Activated gamma-delta T cell (primary cell): Measurements from ENCODE around the gene KIF5A.
"Not testable (repeated sequence)": the region's sequence is repeated elsewhere in the genome, so short reads cannot be mapped to it uniquely, and the experiment has no call there.

Source experiments
- DNase-seq: peaks from one replicate; lab custom pipeline; 2025; lab: John Stamatoyannopoulos, UW

KIF5A gene

DNA sequence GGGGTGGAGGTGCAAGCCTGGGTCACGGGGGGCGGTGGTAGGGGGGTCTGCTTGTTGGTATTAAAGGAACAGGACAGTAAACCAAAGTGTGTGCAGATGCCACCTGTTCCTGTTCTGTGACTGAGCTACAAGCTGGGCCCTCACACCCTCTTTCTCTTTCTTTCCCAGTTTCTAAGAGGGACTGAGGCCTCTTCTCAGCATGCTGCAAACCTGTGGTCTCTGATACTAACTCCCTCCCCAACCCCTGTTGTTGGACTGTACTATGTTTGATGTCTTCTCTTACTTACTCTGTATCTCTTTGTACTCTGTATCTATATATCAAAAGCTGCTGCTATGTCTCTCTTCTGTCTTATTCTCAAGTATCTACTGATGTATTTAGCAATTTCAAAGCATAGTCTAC is 34.2 kb downstream of the KIF5A start:
- DNase-seq = no peak

DNA sequence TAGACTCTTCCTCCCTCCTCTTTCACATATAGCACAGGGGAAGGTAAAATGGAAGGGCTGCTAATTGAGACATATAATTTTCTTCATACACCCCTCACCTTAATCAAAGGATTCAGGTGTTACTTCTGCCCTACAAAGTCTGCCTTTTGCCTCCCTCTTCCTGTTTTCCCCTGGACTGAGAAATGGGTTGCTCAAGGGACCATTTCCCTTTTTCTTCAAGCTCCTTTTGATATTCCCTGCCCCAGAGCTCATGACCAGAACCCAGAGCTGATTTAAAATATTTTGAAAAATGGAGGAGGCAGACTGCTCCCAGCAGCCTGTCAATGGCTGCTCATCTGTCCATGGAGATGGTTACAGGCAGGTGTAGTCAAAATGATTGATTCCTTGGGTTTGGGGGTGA is 34.8 kb downstream of the KIF5A start:
- DNase-seq = no peak

DNA sequence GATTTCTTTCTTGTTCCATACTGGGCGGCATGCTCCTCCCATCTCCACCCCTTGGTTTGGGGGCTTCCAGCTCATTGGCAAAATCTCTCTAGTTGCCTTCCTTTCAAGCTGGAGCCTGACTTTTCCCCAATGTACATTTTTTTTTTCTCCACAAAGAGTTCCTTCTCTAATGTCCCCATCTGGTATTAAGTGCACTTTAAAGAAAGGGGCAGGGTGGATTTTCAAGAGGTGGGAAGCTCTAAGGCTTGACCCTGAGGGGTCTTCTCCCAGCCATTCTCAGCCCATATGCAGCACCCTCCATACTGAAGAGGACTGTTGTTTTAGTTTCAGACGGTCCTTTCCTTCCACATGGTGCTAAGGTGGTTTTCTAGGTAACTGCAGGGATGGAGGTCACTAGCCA is 35.3 kb downstream of the KIF5A start:
- no peak for DNase-seq

DNA sequence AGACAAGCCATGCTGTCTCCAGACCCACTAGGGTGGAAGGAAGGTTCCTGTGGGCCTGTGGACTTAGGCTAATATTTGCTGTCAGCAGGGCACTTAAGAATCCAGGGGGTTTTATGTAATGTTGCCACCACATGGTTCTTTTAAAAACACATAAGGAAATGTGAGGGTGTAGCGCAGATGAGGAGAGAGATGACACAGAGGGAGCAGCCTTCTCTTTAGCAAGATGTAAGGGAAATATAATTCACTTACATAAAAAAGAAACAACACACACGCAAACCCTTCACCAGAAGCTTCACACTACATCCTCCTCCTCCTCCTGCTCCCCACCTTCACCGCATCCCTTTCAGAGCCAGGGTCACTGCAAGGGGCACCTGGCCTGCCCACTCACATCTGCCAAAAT is 36.3 kb downstream of the KIF5A start:
- DNase-seq = no peak

DNA sequence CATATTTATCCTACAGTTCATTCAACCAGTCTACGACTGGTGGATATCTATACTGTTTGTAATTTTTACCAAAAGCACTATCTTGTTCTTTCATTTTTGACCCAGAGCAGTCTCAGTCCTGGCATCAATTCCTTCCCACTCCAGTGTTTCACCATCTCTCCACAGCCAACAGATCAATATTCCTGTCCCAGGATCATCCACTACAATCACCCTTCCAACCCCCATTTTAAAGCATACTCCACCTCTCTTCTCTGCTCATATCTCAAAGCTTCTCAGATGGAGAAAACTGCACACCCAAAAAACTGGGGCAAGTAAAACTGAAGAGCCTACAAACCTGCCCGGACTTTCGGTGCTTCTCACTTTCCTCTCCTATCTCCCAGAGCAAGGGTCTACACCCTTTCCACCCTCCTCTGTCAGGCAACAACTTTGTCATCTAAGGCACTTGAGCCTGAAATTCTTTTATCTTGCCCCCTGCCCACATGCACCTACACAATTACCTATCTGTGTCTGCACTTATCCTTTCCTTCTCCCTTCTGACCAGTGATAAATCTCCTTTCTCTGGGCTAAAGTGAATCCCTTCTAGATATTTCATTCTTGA is 37.1 kb downstream of the KIF5A start:
- no peak for DNase-seq

DNA sequence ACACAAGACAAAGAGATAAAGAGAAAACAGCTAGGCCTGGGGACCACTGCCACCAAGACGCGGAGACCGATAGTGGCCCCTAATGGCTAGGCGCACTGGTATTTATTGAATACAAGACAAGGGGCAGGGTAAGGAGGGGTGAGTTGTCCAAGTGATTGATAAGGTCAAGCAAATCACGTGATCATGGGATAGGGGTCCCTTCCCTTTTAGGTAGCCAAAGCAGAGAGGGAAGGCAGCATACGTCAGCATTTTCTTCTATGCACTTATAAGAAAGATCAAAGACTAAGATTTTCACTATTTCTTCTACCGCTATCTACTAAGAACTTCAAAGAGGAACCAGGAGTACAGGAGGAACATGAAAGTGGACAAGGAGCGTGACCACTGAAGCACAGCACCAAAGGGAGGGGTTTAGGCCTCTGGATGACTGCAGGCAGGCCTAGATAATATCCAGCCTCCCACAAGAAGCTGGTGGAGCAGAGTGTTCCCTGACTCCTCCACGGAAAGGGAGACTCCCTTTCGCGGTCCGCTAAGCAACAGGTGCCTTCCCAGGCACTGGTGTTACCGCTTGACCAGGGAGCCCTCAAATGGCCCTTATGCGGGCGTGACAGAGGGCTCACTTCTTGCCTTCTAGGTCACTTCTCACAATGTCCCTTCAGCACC is 39.2 kb downstream of the KIF5A start:
- DNase-seq = not testable (repeated sequence)

DNA sequence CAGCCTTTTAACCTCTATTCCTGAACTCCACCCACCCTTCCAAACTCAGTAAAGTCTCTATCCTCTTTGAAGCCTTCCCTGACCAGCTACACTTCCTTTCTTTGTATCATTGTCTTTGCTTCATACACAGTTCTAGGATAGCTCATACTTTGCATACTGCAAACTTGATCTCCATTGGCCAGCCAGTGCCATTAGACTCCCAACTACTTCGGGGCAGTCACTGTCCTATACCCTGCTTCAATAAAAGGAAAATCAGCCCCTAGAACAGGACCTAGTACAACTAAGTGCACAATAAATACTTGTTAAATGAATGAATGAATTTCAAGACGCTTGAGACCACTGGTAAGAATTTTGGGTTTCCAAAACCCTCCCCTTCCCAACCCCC is 40.6 kb downstream of the KIF5A start:
- no peak for DNase-seq

DNA sequence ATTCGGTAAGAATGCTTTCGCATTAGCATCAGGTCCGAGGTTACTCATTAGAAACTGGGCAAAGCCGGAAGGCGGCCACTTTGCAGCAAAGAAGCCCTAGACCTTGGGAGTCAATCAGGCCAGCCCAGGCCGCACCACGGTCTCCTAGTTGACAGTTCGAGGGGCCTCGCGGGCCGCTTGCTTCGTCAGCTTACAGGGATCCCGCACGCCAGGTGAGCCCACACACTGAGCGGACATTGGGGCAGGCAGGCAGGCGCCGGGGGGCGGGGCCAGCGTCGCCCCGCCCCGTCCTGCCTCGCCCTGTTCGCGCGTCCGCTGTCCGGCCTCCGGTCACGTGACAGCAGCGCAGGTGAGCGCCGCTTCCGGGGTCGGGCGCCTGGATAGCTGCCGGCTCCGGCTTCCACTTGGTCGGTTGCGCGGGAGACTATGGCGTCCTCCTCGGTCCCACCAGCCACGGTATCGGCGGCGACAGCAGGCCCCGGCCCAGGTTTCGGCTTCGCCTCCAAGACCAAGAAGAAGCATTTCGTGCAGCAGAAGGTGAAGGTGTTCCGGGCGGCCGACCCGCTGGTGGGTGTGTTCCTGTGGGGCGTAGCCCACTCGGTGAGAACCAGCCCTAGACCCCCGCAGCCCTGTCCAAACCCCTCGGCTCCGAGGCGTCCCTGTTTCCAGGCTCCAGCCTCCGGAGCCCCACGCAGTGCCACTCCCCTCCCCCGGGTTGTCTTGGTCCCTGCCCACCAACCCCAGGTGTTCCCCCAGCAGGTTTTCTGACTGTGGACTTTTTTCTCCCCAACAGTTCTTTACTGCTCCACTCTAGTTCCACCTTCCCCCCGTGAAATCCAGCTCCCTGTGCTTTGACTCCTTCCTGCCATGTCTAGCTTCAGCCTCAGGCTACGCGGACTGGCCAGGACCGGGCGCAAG is 41.3 kb downstream of the KIF5A start, which contains the start of gene PIP4K2C:
TSS of gene PIP4K2C (plus strand) at position 329 of the 918 bp plus-strand sequence. CDS start at position 427, 98 bp downstream.
- DNase-seq = peak; percentile 69

DNA sequence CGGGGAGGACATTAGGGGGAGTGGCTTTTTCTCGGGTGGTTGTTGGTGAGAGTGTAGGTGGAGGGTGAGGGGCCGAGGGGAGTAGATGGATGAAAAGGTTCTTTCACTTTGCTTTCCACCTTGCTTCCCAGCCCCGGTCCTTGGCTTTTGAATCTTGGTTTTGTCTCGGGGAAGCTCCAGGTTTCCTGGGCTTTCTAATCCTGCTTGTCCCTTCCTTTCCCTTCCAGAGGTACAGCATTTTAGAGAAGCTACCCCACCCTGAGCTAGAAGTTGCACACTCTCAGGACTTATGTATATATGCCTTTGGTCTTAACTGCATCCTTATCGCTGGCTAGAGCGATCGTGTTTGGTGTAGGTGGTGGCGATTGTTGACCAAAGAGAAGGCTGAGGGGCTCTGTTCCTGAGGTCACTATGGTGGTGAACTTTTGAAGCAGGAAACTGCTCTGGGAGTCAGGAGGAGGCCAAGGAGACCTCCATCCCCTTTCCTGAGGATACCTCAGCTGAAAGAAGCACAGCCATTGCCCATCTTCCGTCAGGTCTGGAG is 42.0 kb downstream of the KIF5A start:
- no peak for DNase-seq

DNA sequence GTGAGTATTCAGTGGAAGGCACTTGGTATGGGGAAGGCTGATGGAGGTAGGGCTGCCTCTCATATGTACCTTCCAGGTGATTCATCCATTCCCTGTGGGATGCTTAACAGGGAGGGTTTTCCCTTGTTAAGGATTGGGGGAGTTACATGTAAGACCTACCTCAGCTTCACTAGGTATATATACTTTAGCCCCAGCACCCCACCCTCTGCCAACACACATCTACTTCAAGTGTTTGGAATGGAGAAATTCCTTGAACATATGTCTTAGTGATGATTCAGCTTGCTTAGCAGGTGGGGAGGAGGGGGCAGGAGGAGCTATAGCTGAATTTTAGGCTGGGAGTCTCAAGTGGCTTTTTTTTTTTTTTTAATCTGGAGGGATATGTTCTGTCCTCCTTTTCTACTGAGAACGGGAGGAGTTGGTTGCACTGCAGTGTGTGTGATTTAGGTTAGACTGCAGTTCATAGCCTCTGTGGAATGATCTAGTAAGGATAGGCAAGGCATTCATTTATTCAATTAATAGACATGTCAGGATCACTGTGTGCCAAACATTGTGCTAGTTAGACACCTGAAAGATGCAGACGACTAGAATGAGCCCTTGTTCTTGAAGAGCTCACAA is 42.8 kb downstream of the KIF5A start:
- no peak for DNase-seq

DNA sequence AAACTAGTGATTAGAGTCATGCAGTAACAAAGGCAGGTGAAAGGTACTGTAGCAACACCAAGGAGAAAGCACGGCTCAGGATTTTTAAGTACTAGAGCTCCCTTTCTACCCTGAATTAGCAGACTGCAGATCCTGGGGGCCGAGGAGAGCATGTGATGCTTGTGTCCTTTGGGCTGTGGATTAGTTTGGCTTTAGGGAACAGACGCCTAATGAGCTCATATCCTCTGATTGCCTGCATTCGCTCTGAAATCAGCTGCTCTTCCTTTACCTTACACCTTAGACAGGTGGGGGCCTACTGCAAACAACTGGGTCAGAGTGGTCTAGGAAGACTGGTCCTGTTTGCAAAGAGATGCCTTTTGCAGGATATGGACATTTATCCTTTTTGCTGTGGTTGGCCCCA is 43.3 kb downstream of the KIF5A start:
- no peak for DNase-seq

DNA sequence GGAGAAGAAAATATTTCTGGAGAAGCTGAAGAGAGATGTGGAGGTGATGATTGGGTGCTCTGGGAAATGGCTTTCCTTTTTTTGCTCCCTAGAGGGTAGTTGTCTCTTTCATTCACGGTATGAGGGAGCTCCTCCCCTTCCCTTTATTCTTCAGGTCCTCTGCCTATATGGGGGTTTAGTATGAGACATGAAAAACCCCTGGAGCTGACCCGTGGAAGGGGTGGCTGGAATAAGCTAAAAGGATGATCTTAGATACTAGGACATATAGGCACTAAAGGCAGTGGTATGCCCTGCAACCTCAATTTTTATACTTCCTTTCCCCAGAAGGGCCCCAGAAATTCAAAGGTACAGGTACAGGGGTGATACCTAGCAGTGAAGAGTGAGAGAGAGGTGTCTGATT is 50.6 kb downstream of the KIF5A start:
- no peak for DNase-seq

DNA sequence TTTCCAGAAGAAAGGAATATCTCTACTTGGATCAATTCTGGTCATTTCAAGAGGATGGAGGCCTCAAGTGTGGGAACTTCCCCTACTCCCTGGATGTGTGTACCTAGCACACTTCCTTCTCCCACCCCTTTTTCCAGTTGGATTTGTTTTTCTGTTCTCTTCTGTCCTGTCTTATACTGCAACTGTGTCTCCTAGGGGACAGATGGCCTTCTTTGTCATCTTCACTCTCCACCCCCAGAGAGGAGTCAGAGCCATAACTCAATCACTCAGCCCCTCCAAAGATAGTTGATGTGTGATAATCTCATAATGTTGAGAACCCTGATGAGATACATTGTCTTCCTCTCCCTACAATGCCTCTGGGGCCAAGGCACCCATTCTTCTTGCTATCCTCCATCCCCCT is 52.7 kb downstream of the KIF5A start:
- no peak for DNase-seq

DNA sequence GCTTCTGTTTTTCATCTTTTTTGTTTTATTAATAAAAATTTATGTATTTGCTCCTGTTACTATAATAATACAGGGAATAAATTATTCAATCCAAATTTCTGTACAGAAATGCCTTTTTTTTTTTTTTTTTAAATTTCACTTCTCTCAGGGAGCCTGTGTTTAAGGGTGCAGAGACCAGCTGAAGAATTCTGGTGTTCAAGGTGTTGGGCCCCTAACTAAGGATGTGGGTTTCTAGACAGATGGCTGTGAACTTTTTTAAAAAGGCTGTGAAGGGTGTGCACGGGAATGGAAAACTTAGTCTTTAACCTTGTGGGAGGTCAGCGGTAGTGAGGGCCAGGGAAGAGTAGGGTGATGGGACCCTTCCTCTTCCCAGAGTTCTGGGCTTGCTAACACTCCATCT is 53.5 kb downstream of the KIF5A start:
- DNase-seq = no peak

DNA sequence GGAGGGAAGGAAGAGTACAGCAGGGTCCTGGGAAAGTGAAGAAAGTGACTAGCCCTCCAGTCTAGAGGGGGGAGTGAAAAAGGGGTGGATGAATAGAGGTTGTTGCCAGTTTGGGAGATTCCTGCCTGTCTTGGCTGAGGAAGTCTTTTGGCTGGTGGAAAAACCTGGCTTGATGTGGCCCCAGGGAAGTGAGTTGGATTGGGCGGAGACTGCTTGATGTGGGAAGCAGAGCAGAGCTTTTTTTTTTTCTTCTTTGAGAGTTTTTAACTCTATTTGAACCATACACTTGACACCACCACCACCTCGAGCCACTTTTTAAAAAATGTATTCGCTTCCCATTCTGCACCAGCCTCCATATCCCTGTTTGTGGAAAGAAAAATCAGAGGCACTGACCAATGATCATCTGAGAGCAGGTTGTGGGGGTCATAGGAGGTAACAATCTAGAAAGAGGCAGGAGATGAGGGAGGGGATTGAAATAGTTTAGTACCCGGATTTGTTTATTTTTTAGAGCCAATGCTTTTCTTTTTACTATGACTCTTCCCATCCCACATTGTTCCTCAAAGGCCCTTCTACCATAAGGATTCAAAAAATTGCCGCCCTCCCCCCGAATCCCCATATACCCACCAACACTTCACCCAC is 54.1 kb downstream of the KIF5A start:
- DNase-seq = no peak

DNA sequence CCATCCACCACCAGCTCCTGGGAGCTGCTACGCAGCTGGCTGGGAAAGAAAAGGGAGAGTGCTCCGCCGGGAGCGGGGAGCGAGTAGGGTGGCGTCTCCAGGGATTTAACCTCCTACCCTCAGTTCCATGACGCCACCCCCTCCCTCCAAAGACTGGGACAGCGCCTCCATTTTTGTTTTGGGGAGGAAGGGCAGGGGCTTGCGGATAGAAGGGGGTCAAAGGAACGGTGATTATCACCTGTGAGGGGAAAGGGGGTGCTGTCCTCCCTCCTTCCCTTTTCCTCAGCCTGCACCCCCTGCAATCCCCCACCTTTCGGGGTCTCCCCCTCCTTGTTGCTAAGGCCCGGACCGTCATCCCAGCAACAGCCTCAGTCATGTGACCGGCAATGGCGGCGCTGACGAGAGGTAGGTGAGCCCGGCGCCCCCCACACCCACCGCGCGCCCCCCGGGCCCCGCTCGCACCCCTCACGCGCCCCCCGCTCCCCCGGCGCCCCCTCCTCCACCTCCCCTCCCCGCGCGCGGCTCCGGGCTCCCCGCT is 54.7 kb downstream of the KIF5A start, which contains the start of gene DTX3:
TSS of gene DTX3 (plus strand) at position 371 of the 538 bp plus-strand sequence. CDS start 1,694 bp downstream, outside the sequence.
- DNase-seq = no peak

DNA sequence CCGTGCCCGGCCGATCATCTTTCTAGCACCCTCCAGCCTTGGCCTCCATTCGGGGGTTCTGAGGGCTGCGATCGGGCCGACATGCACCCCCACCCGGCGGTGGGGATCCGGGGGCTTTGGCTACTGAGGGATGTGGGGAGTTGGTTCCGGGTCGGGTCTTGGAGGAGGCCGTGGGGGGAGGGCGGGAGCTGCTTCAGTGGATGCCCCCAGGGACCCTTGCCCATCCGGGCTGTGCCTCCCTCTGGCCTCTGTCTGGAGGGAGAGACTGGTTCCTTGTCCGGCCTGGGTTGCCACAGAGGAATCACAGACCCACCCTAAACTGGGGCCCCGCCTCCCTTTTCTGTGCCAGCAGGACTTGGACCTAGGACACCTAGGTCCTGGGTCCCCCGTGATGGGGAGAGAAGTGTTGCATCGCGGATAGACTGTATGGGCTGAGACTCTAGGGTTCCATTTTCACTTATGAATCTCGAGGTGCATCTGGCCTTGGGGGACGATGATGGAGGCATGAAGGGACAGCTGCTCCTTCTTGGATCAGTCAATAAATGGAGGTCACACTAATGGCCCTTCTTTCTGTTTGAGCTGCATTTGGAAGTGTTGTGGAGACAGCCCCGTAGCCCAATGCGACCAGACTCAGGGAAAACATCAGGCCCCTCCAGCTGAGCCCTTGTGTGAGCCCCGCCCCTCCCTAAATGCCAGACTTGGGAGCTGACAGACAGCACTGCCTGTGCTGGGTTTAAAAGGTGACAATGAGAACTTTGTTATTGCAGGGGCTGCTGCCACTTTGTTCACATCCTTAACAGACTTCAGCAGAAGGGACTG is 55.4 kb downstream of the KIF5A start:
- no peak for DNase-seq

DNA sequence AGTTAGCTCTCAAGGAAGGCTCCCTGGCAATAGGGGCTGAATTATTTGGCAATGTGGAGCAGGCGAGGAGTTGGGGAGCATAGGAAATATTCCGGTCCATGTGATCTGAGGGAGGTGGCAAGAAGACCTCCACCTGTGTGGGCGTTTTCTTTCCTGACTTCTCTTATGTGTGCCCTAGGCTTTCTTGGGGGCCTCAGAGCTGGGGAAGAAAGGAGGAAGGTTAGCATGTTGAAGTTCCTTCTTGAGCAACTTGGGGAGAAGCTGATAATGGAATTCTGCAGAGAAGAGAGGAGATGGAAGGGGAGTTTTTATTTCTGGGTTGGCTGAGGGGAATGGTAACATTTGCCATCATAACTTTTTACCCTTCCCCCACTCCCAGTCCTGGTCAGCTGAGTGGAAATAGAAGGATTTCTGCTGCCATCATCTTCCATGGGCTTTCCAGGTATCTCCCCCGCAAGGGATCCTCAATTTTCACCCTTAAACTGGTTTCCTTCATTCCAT is 56.0 kb downstream of the KIF5A start:
- DNase-seq = no peak

DNA sequence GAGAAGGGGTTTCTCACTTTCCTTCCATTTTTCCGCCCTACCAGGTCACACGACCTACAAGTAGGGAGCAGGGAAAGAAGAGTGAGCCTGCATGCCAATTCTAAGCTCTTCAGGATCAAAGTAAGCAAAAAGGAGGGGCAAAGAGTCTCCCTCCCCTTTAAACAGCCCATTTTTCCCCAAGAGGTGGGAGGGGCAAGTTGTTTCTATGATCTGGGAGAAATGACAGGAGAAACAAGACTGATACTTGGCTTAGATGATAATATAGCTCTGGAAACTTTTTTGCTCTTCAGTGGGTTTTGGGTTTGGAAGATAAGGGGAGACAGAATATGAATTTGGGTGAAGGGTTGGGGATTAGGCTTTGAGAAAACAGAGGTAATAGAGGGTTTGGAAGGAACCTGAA is 56.6 kb downstream of the KIF5A start:
- no peak for DNase-seq

DNA sequence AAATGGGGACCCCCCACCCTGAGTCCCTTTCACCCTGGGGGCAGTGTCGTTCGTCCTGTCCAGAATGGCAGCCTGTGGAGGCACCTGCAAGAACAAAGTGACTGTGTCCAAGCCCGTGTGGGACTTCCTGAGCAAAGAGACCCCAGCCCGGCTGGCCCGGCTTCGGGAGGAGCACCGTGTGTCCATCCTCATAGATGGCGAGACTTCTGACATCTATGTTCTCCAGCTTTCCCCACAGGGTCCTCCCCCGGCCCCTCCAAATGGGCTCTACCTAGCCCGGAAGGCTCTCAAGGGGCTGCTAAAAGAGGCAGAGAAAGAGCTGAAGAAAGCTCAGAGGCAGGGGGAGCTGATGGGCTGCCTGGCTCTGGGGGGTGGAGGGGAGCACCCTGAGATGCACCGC is 57.0 kb downstream of the KIF5A start:
- no peak for DNase-seq
